ENCODE results near the gene FBLL1.
A peak's percentile ranks its signal among the peaks of the same experiment; 100 is the strongest.

The FBLL1 gene

GRCh38 chr5:168528521-168529373 is at the start of gene FBLL1:
Gene FBLL1, plus strand, starts transcription at chr5:168529305. Its CDS starts 200 bp downstream, at chr5:168529505.
- Histone ChIP-seq H3K4me3 (no peak within 1 kb of the TSS), H3K36me3 (peaks cover 0 to 2% (median 0%) of the 10 kb centered on the region in 11 experiments; a peak in 1 of 22 replicates), H3K9me3 (replicated peaks in 1 of 11) (peaks cover 0 to 11% (median 5%) of the 10 kb centered on the region in 11 experiments; a peak in 8 of 22 replicates), H4K20me1 (no peaks in the 10 kb centered on the region; a peak in 1 of 22 replicates), H3K4me1 (no peaks in the 10 kb centered on the region), H3K27ac (no peak within 1 kb of the TSS), H3K27me3 (no peaks in the 10 kb centered on the region), H3K4me2 (no peak within 1 kb of the TSS), H3K9ac (no peak within 1 kb of the TSS)
- no peak for TF ChIP-seq Cebpa-rat (IDR thresholded peaks at IDR 0.05)

GRCh38 chr5:168480601-168481000 is 48.5 kb upstream of the FBLL1 start:
- Histone ChIP-seq H3K4me1 (0 out of 20 replicates have a peak, but pooled peaks cover 0 to 4% (median 0%) of the 10 kb centered on the region in 10 experiments), H3K27me3 (no peaks in the 10 kb centered on the region), H3K4me2 (no peak overlapping the region), H3K4me3 (no peak overlapping the region), H3K9ac (no peak overlapping the region), H4K20me1 (no peaks in the 10 kb centered on the region), H3K36me3 (no peaks in the 10 kb centered on the region), H3K27ac (no peak overlapping the region), H3K9me3 (replicated peaks in 1 of 11) (no peaks in the 10 kb centered on the region)
- no peak for TF ChIP-seq Cebpa-rat (IDR thresholded peaks at IDR 0.05)

- H3K4me2 ChIP-seq: no peak overlapping the region
- no peak for TF ChIP-seq Cebpa-rat (IDR thresholded peaks at IDR 0.05)
- H3K9ac ChIP-seq: no peak overlapping the region
- H3K4me3 ChIP-seq: no peak overlapping the region
- H3K27ac ChIP-seq: no peak overlapping the region
- H3K4me1 ChIP-seq: peaks cover 0 to 9% (median 0%) of the 10 kb centered on the region in 10 experiments; a peak in 1 of 20 replicates
- no peaks in the 10 kb centered on the region for H3K9me3 ChIP-seq (replicated peaks in 1 of 11)
- no peaks in the 10 kb centered on the region for H3K27me3 ChIP-seq
- H3K36me3 ChIP-seq: no peaks in the 10 kb centered on the region
- H4K20me1 ChIP-seq: no peaks in the 10 kb centered on the region
These were observed 47.7 kb upstream of the FBLL1 start for GRCh38 chr5:168481330-168481788.

- Histone ChIP-seq H3K9ac (no peak overlapping the region), H3K4me3 (no peak overlapping the region), H3K27me3 (no peaks in the 10 kb centered on the region), H3K36me3 (no peaks in the 10 kb centered on the region), H3K9me3 (replicated peaks in 1 of 11) (no peaks in the 10 kb centered on the region), H4K20me1 (no peaks in the 10 kb centered on the region; a peak in 2 of 22 replicates), H3K4me1 (peaks cover 3 to 13% (median 4%) of the 10 kb centered on the region in 10 experiments), H3K4me2 (no peak overlapping the region), H3K27ac (no peak overlapping the region)
- TF ChIP-seq Cebpa-rat (IDR thresholded peaks at IDR 0.05): no peak
These were observed 46.7 kb upstream of the FBLL1 start for GRCh38 chr5:168482361-168482760.

- H4K20me1 ChIP-seq: peaks cover 0 to 30% (median 12%) of the 10 kb centered on the region in 11 experiments; a peak in 14 of 22 replicates
These were observed 42.8 kb upstream of the FBLL1 start, which contains the start of gene RARS1 for GRCh38 chr5:168486136-168486879. Gene RARS1, plus strand, starts transcription at chr5:168486471. Its CDS starts 28 bp downstream, at chr5:168486499.

GRCh38 chr5:168489059-168489458 is 40.0 kb upstream of the FBLL1 start:
- peaks cover 0 to 54% (median 31%) of the 10 kb centered on the region in 11 experiments; a peak in 16 of 22 replicates for H4K20me1 ChIP-seq
- H3K4me2 ChIP-seq: no peak overlapping the region
- no peaks in the 10 kb centered on the region for H3K9me3 ChIP-seq (replicated peaks in 1 of 11)
- H3K4me1 ChIP-seq: peaks cover 9 to 27% (median 17%) of the 10 kb centered on the region in 10 experiments
- no peak overlapping the region for H3K4me3 ChIP-seq
- no peaks in the 10 kb centered on the region for H3K27me3 ChIP-seq
- H3K27ac ChIP-seq: no peak overlapping the region
- H3K9ac ChIP-seq: no peak overlapping the region
- peaks cover 60 to 65% (median 63%) of the 10 kb centered on the region in 11 experiments for H3K36me3 ChIP-seq
- TF ChIP-seq Cebpa-rat (IDR thresholded peaks at IDR 0.05): no peak

More at GRCh38 chr5:168486136-168486879, 42.8 kb upstream of the FBLL1 start, which contains the start of gene RARS1:
- TF ChIP-seq Cebpa-rat (IDR thresholded peaks at IDR 0.05): no peak
- H3K9ac ChIP-seq: peak within 1 kb of the TSS; percentile 73 to 86 (median 84)
- H3K36me3 ChIP-seq: peaks cover 32 to 37% (median 36%) of the 10 kb centered on the region in 11 experiments
- H3K9me3 ChIP-seq (replicated peaks in 1 of 11): no peaks in the 10 kb centered on the region
- H3K4me3 ChIP-seq: peak within 1 kb of the TSS; percentile 79 to 96 (median 88)
- H3K4me2 ChIP-seq: peak within 1 kb of the TSS; percentile 75 to 98 (median 84)
- H3K27me3 ChIP-seq: no peaks in the 10 kb centered on the region
- H3K27ac ChIP-seq: peak within 1 kb of the TSS; percentile 15 to 83 (median 80); a peak in 21 of 22 replicates
- peaks cover 9 to 27% (median 17%) of the 10 kb centered on the region in 10 experiments for H3K4me1 ChIP-seq

GRCh38 chr5:168494057-168494555 is 35.0 kb upstream of the FBLL1 start:
- Histone ChIP-seq H3K27me3 (no peaks in the 10 kb centered on the region), H3K36me3 (peaks cover 97 to 100% (median 98%) of the 10 kb centered on the region in 11 experiments), H3K9me3 (replicated peaks in 1 of 11) (no peaks in the 10 kb centered on the region), H3K27ac (no peak overlapping the region), H4K20me1 (peaks cover 0 to 45% (median 36%) of the 10 kb centered on the region in 11 experiments; a peak in 16 of 22 replicates), H3K4me3 (no peak overlapping the region), H3K4me1 (peaks cover 0 to under 1% (median 0%) of the 10 kb centered on the region in 10 experiments; a peak in 1 of 20 replicates), H3K9ac (no peak overlapping the region), H3K4me2 (no peak overlapping the region)
- no peak for TF ChIP-seq Cebpa-rat (IDR thresholded peaks at IDR 0.05)

- H3K27me3 ChIP-seq: no peaks in the 10 kb centered on the region
- no peaks in the 10 kb centered on the region for H3K4me1 ChIP-seq
- no peaks in the 10 kb centered on the region for H3K9me3 ChIP-seq (replicated peaks in 1 of 11)
- H3K4me3 ChIP-seq: no peak overlapping the region
- H3K9ac ChIP-seq: no peak overlapping the region
- no peak overlapping the region for H3K4me2 ChIP-seq
- peaks cover 0 to 11% (median 0%) of the 10 kb centered on the region in 11 experiments; a peak in 9 of 22 replicates for H4K20me1 ChIP-seq
- H3K36me3 ChIP-seq: peaks cover 89 to 100% (median 95%) of the 10 kb centered on the region in 11 experiments
- TF ChIP-seq Cebpa-rat (IDR thresholded peaks at IDR 0.05): no peak
- no peak overlapping the region for H3K27ac ChIP-seq
These were observed 26.4 kb upstream of the FBLL1 start for GRCh38 chr5:168502563-168503237.

All from BLaER1 treated with 17β-estradiol and CSF1 and Interleukin-3, amounts not matched to agents 10 nM and 100 nM (cell line).